IMR-90 (cell line): ENCODE data around the gene ABR.

Experiments
- BHLHE40 ChIP-seq: fragments of 150-350 bp; IDR thresholded peaks from 2 replicates; pipeline ENCODE4 v1.6.1; 2016; ENCODE audit warnings: mild to moderate bottlenecking, low read depth, low read length
- CEBPB ChIP-seq: IDR thresholded peaks from 2 replicates; pipeline ENCODE4 v1.6.1; 2012; ENCODE audit warnings: low read depth, low read length, improper control_type of control experiment
- CHD1 ChIP-seq: IDR thresholded peaks from 2 replicates; pipeline ENCODE4 v1.6.1; 2012; ENCODE audit warnings: low read depth, low read length, improper control_type of control experiment
- MAFK ChIP-seq: IDR thresholded peaks from 2 replicates; pipeline ENCODE4 v1.6.1; 2012; ENCODE audit warnings: low read depth, low read length, improper control_type of control experiment
- MAZ ChIP-seq: IDR thresholded peaks from 2 replicates; pipeline ENCODE4 v1.6.1; 2012; ENCODE audit warnings: low read depth, mild to moderate bottlenecking, low read length, improper control_type of control experiment, moderate library complexity, borderline replicate concordance
- MXI1 ChIP-seq: IDR thresholded peaks from 2 replicates; pipeline ENCODE4 v1.6.1; 2012; ENCODE audit warnings: low read depth, mild to moderate bottlenecking, low read length, moderate library complexity, borderline replicate concordance
- NFE2L2 ChIP-seq: fragments of 150-350 bp; IDR thresholded peaks from 2 replicates; pipeline ENCODE4 v1.6.1; 2016; ENCODE audit warnings: low read depth, mild to moderate bottlenecking, low read length
- POLR2A ChIP-seq: IDR thresholded peaks from 2 replicates; pipeline ENCODE4 v1.6.1; 2012; ENCODE audit warnings: mild to moderate bottlenecking, low read depth, low read length
- RAD21 ChIP-seq: IDR thresholded peaks from 2 replicates; pipeline ENCODE4 v1.6.1; 2012; ENCODE audit warnings: low read length, improper control_type of control experiment
- RCOR1 ChIP-seq: IDR thresholded peaks from 2 replicates; pipeline ENCODE4 v1.6.1; 2012; ENCODE audit warnings: mild to moderate bottlenecking, low read length, improper control_type of control experiment; ENCODE audit not compliant: insufficient replicate concordance
- RFX5 ChIP-seq: IDR thresholded peaks from 2 replicates; pipeline ENCODE4 v1.8.0; 2012; ENCODE audit warnings: low read depth, mild to moderate bottlenecking, low read length, moderate library complexity
- SMC3 ChIP-seq: fragments of 150-350 bp; IDR thresholded peaks from 2 replicates; pipeline ENCODE4 v1.6.1; 2016; ENCODE audit warnings: low read depth, mild to moderate bottlenecking, antibody characterized with exemption, low read length, moderate library complexity
- USF2 ChIP-seq: fragments of 150-350 bp; IDR thresholded peaks from 2 replicates; pipeline ENCODE4 v1.6.1; 2017; ENCODE audit warnings: mild to moderate bottlenecking, antibody characterized with exemption, low read length, low read depth
- TF ChIP-seq, protein P1 (sequence below): conservative IDR thresholded peaks from 2 replicates; pipeline ENCODE4 v1.5.1; 2012; ENCODE audit warnings: mild to moderate bottlenecking, low read depth, low read length, improper control_type of control experiment

- TF ChIP-seq, protein P1, sequence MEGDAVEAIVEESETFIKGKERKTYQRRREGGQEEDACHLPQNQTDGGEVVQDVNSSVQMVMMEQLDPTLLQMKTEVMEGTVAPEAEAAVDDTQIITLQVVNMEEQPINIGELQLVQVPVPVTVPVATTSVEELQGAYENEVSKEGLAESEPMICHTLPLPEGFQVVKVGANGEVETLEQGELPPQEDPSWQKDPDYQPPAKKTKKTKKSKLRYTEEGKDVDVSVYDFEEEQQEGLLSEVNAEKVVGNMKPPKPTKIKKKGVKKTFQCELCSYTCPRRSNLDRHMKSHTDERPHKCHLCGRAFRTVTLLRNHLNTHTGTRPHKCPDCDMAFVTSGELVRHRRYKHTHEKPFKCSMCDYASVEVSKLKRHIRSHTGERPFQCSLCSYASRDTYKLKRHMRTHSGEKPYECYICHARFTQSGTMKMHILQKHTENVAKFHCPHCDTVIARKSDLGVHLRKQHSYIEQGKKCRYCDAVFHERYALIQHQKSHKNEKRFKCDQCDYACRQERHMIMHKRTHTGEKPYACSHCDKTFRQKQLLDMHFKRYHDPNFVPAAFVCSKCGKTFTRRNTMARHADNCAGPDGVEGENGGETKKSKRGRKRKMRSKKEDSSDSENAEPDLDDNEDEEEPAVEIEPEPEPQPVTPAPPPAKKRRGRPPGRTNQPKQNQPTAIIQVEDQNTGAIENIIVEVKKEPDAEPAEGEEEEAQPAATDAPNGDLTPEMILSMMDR, result no peak
- TF ChIP-seq POLR2A (no peak), RFX5 (no peak), USF2 (no peak), NFE2L2 (no peak), MXI1 (no peak), RAD21 (no peak), BHLHE40 (no peak), CEBPB (no peak), MAFK (no peak), CHD1 (no peak), MAZ (no peak), SMC3 (no peak), RCOR1 (no peak)
Observed at GRCh38 chr17:986322-986929, 193.4 kb downstream of the ABR start.
